ENCODE data around the gene RND3. TPM values are rescaled to one million over a fixed set of nuclear protein-coding genes. Genes with fewer than 3 reads are reported as not detected.

RND3 gene
- total and polyA plus RNA-seq, 2 donors (not counting 1 experiment from before 2014, with no cell fraction given): not detected

- Mint-ChIP-seq H3K9me3 (ENCODE audit: insufficient read depth) (peaks cover 7% of the 10 kb centered on the region), H3K27me3 (no peaks in the 10 kb centered on the region), H3K4me1 (no peaks in the 10 kb centered on the region), H3K27ac (no peak overlapping the region), H3K4me3 (no peak overlapping the region)
- H3K27ac ChIP-seq (ENCODE audit: low read length in 2 of 2): no peak overlapping the region
- H3K4me2 ChIP-seq (replicated peaks; ENCODE audit: low read depth, low read length, poor library complexity, severe bottlenecking): no peak overlapping the region
- no peak overlapping the region for H3K9ac ChIP-seq (ENCODE audit: low read length)
- intact Hi-C loops (cut with micrococcal nuclease): no loop called here
- no peaks in the 10 kb centered on the region for H4K20me1 ChIP-seq (ENCODE audit: control insufficient read depth, insufficient read depth, low read length, poor library complexity, severe bottlenecking)
- no CpG with 5 or more reads among the region's 1 CpG for WGBS (ENCODE audit: insufficient coverage)
- ATAC-seq (ENCODE audit: low read depth) (no peak), DNase-seq (no peak)
- H2AFZ ChIP-seq (ENCODE audit: insufficient read depth, low read depth, low read length, poor library complexity, severe bottlenecking): no peak overlapping the region
- no peak overlapping the region for H3K4me3 ChIP-seq (ENCODE audit: control extremely low read depth in 1 of 5, extremely low read depth in 1 of 5, insufficient read depth in 1 of 5, low read depth in 2 of 5, low read length in 4 of 5)
- H3K27me3 ChIP-seq (replicated peaks in 1 of 4; ENCODE audit: control extremely low read depth in 1 of 4, control insufficient read depth in 3 of 4, insufficient read depth in 4 of 4, low read length in 3 of 4): no peaks in the 10 kb centered on the region
- ChIA-PET CTCF (no interaction called here), POLR2A (no interaction called here)
- no peaks in the 10 kb centered on the region for H3K4me1 ChIP-seq (ENCODE audit: control insufficient read depth in 2 of 2, insufficient read depth in 2 of 2, low read length in 2 of 2)
- TF ChIP-seq, protein P1, sequence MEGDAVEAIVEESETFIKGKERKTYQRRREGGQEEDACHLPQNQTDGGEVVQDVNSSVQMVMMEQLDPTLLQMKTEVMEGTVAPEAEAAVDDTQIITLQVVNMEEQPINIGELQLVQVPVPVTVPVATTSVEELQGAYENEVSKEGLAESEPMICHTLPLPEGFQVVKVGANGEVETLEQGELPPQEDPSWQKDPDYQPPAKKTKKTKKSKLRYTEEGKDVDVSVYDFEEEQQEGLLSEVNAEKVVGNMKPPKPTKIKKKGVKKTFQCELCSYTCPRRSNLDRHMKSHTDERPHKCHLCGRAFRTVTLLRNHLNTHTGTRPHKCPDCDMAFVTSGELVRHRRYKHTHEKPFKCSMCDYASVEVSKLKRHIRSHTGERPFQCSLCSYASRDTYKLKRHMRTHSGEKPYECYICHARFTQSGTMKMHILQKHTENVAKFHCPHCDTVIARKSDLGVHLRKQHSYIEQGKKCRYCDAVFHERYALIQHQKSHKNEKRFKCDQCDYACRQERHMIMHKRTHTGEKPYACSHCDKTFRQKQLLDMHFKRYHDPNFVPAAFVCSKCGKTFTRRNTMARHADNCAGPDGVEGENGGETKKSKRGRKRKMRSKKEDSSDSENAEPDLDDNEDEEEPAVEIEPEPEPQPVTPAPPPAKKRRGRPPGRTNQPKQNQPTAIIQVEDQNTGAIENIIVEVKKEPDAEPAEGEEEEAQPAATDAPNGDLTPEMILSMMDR (IDR thresholded peaks at IDR 0.05): no peak
- TF ChIP-seq EZH2 (IDR thresholded peaks at IDR 0.05; ENCODE audit: borderline replicate concordance, insufficient read depth, low read depth, low read length, poor library complexity, severe bottlenecking): no peak
- H3K36me3 ChIP-seq (replicated peaks in 1 of 2; ENCODE audit: control extremely low read depth in 1 of 2, control insufficient read depth in 1 of 2, extremely low read depth in 1 of 2, insufficient read depth in 2 of 2, low read length in 1 of 2): no peaks in the 10 kb centered on the region
- H3K79me2 ChIP-seq (ENCODE audit: control insufficient read depth, insufficient read depth, low read length): no peaks in the 10 kb centered on the region
- H3K9me3 ChIP-seq (ENCODE audit: control extremely low read depth in 1 of 3, control insufficient read depth in 2 of 3, insufficient read depth in 1 of 3, low read length in 2 of 3): peaks cover 0 to 6% (median 0%) of the 10 kb centered on the region in 3 donors
Measured at GRCh38 chr2:150526006-150526405, 38.5 kb upstream of the RND3 start.

GRCh38 chr2:150522269-150522668 lies 34.8 kb upstream of the RND3 start:
- ChIA-PET CTCF (no interaction called here), POLR2A (no interaction called here)
- no peak overlapping the region for H3K27ac ChIP-seq (ENCODE audit: low read length in 2 of 2)
- Mint-ChIP-seq H3K27me3 (no peaks in the 10 kb centered on the region), H3K4me3 (no peak overlapping the region), H3K4me1 (no peaks in the 10 kb centered on the region), H3K9me3 (ENCODE audit: insufficient read depth) (peaks cover 7% of the 10 kb centered on the region), H3K27ac (no peak overlapping the region)
- no peak for ATAC-seq (ENCODE audit: low read depth)
- no peak overlapping the region for H3K4me2 ChIP-seq (replicated peaks; ENCODE audit: low read depth, low read length, poor library complexity, severe bottlenecking)
- no peak overlapping the region for H2AFZ ChIP-seq (ENCODE audit: insufficient read depth, low read depth, low read length, poor library complexity, severe bottlenecking)
- no peak overlapping the region for H3K4me3 ChIP-seq (ENCODE audit: control extremely low read depth in 1 of 5, extremely low read depth in 1 of 5, insufficient read depth in 1 of 5, low read depth in 2 of 5, low read length in 4 of 5)
- H3K9ac ChIP-seq (ENCODE audit: low read length): no peak overlapping the region
- no peaks in the 10 kb centered on the region for H3K36me3 ChIP-seq (replicated peaks in 1 of 2; ENCODE audit: control extremely low read depth in 1 of 2, control insufficient read depth in 1 of 2, extremely low read depth in 1 of 2, insufficient read depth in 2 of 2, low read length in 1 of 2)
- peaks cover 0 to 6% (median 0%) of the 10 kb centered on the region in 3 donors for H3K9me3 ChIP-seq (ENCODE audit: control extremely low read depth in 1 of 3, control insufficient read depth in 2 of 3, insufficient read depth in 1 of 3, low read length in 2 of 3)
- no peaks in the 10 kb centered on the region for H4K20me1 ChIP-seq (ENCODE audit: control insufficient read depth, insufficient read depth, low read length, poor library complexity, severe bottlenecking)
- H3K4me1 ChIP-seq (ENCODE audit: control insufficient read depth in 2 of 2, insufficient read depth in 2 of 2, low read length in 2 of 2): no peaks in the 10 kb centered on the region
- no peak for DNase-seq
- TF ChIP-seq, protein P1 (IDR thresholded peaks at IDR 0.05): no peak
- no peak for TF ChIP-seq EZH2 (IDR thresholded peaks at IDR 0.05; ENCODE audit: borderline replicate concordance, insufficient read depth, low read depth, low read length, poor library complexity, severe bottlenecking)
- WGBS (ENCODE audit: insufficient coverage): 96% methylated on average over 3 of the region's 4 CpGs
- no peaks in the 10 kb centered on the region for H3K27me3 ChIP-seq (replicated peaks in 1 of 4; ENCODE audit: control extremely low read depth in 1 of 4, control insufficient read depth in 3 of 4, insufficient read depth in 4 of 4, low read length in 3 of 4)
- intact Hi-C loops (cut with micrococcal nuclease): no loop called here
- H3K79me2 ChIP-seq (ENCODE audit: control insufficient read depth, insufficient read depth, low read length): no peaks in the 10 kb centered on the region
